Progenitor cell of endocrine pancreas (in vitro differentiated cells): ENCODE measurements around the gene ARHGEF2. TPM values are rescaled to one million over a fixed set of nuclear protein-coding genes. Genes with fewer than 3 reads are reported as not detected.
A peak's percentile ranks its signal among the peaks of the same experiment; 100 is the strongest.

Experiments used
- DNase-seq: peaks from one replicate; pipeline ENCODE4 v3.0.0; 2021; ENCODE audit warnings: low spot score; ENCODE audit not compliant: unreplicated experiment
- H3K27ac Mint-ChIP-seq: 2 replicates; pipeline ENCODE4 v1.8.0; 2021; ENCODE audit warnings: mild to moderate bottlenecking, moderate library complexity, mixed read lengths
- H3K27me3 Mint-ChIP-seq: 2 replicates; pipeline ENCODE4 v1.8.0; 2021; ENCODE audit warnings: mixed read lengths
- H3K36me3 Mint-ChIP-seq: 2 replicates; pipeline ENCODE4 v1.8.0; 2022; ENCODE audit warnings: mixed read lengths; ENCODE audit not compliant: insufficient read depth
- H3K4me1 Mint-ChIP-seq: 2 replicates; pipeline ENCODE4 v1.8.0; 2021; ENCODE audit warnings: low read depth, mixed read lengths
- H3K4me3 Mint-ChIP-seq: 2 replicates; pipeline ENCODE4 v1.8.0; 2021; ENCODE audit warnings: low read depth, mild to moderate bottlenecking, moderate library complexity, mixed read lengths
- H3K9me3 Mint-ChIP-seq: 2 replicates; pipeline ENCODE4 v1.8.0; 2021; ENCODE audit warnings: low read depth, mixed read lengths
- total RNA-seq: library from RNA; stranded (reverse); gene quantifications from 2 replicates; pipeline ENCODE4 v1.2.1, GENCODE V29; 2021
- TF ChIP-seq, protein P1 (sequence below): fragments of 200-600 bp; sonication (generic); IDR thresholded peaks from one replicate; pipeline ENCODE4 v1.5.0; 2021; ENCODE audit warnings: antibody characterized with exemption, mild to moderate bottlenecking; ENCODE audit not compliant: unreplicated experiment

Gene ARHGEF2
- total RNA-seq, 1 donor from 2014 or later, result 103 TPM

DNA sequence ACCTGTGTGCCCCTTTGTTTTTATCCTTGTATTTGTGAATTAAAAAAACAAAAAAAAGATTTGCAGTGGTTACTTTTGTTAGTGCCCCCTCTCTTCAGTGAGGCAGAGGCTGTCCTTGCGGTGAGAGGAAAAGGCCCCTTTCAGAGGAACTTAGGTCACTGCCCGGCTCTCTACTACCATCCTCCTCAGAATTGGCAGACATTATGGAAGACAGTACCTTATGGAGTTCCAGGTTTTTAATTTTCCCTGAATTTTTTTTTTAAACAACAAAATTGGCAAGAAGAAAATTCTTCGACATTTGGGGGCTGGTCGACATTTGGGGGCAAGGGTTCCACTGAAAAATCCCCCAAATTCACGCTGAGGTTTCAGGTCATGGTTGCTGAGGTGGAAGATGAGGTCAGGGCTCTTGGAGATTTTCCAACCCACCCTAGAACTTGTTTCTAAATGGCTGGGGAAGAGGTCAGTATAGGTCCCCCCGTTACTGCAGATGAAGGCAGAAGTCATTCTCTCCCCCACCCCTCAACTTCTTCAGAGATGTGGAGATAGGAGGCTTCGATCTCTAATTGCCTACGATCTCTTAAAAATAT is 31.6 kb downstream of the ARHGEF2 start:
- Mint-ChIP-seq H3K27me3 (no peaks in the 10 kb centered on the region), H3K4me3 (no peak overlapping the region), H3K4me1 (peaks cover 18% of the 10 kb centered on the region), H3K9me3 (no peaks in the 10 kb centered on the region), H3K36me3 (peaks cover 18% of the 10 kb centered on the region), H3K27ac (no peak overlapping the region)
- TF ChIP-seq, protein P1, sequence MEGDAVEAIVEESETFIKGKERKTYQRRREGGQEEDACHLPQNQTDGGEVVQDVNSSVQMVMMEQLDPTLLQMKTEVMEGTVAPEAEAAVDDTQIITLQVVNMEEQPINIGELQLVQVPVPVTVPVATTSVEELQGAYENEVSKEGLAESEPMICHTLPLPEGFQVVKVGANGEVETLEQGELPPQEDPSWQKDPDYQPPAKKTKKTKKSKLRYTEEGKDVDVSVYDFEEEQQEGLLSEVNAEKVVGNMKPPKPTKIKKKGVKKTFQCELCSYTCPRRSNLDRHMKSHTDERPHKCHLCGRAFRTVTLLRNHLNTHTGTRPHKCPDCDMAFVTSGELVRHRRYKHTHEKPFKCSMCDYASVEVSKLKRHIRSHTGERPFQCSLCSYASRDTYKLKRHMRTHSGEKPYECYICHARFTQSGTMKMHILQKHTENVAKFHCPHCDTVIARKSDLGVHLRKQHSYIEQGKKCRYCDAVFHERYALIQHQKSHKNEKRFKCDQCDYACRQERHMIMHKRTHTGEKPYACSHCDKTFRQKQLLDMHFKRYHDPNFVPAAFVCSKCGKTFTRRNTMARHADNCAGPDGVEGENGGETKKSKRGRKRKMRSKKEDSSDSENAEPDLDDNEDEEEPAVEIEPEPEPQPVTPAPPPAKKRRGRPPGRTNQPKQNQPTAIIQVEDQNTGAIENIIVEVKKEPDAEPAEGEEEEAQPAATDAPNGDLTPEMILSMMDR, result no peak
- no peak for DNase-seq

GRCh38 chr1:155944444-155944799 is 33.9 kb downstream of the ARHGEF2 start:
- H3K4me1 Mint-ChIP-seq, result peaks cover 21% of the 10 kb centered on the region
- no peaks in the 10 kb centered on the region for H3K9me3 Mint-ChIP-seq
- peaks cover 7% of the 10 kb centered on the region for H3K36me3 Mint-ChIP-seq
- peak overlapping the region; percentile 79 for H3K27ac Mint-ChIP-seq
- H3K27me3 Mint-ChIP-seq, result no peaks in the 10 kb centered on the region
- no peak for DNase-seq
- peak overlapping the region; percentile 33 for H3K4me3 Mint-ChIP-seq
- TF ChIP-seq, protein P1, result no peak

DNA sequence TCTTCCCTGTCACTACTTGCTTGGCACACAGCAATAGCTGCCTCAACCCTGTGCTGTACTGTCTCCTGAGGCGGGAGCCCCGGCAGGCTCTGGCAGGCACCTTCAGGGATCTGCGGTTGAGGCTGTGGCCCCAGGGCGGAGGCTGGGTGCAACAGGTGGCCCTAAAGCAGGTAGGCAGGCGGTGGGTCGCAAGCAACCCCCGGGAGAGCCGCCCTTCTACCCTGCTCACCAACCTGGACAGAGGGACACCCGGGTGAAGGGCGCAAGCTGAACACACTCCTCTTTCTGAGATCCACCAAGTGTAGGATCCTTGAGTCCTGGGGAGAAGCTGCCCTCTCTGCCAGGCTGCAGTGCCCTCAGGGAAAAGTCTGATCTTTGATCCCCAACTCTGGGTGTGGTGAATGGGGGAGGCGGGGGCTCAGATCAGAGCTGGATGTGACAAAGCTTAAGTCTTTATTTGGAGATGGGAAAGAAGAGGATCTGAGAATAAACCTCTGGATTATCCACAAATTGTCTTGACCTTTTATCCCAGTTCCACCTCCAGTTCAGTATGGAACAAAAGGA is 35.7 kb downstream of the ARHGEF2 start:
- no peak for DNase-seq
- no peaks in the 10 kb centered on the region for H3K27me3 Mint-ChIP-seq
- H3K9me3 Mint-ChIP-seq, result no peaks in the 10 kb centered on the region
- peaks cover 7% of the 10 kb centered on the region for H3K36me3 Mint-ChIP-seq
- H3K4me1 Mint-ChIP-seq, result peaks cover 21% of the 10 kb centered on the region
- no peak overlapping the region for H3K4me3 Mint-ChIP-seq
- TF ChIP-seq, protein P1, result no peak
- H3K27ac Mint-ChIP-seq, result no peak overlapping the region

- Mint-ChIP-seq H3K9me3 (no peaks in the 10 kb centered on the region), H3K4me3 (no peak overlapping the region), H3K4me1 (peaks cover 21% of the 10 kb centered on the region), H3K27ac (peak overlapping the region; percentile 74), H3K27me3 (no peaks in the 10 kb centered on the region), H3K36me3 (peaks cover 5% of the 10 kb centered on the region)
- TF ChIP-seq, protein P1, result no peak
- DNase-seq, result no peak
Measured at GRCh38 chr1:155941845-155942531, 36.4 kb downstream of the ARHGEF2 start.

DNA sequence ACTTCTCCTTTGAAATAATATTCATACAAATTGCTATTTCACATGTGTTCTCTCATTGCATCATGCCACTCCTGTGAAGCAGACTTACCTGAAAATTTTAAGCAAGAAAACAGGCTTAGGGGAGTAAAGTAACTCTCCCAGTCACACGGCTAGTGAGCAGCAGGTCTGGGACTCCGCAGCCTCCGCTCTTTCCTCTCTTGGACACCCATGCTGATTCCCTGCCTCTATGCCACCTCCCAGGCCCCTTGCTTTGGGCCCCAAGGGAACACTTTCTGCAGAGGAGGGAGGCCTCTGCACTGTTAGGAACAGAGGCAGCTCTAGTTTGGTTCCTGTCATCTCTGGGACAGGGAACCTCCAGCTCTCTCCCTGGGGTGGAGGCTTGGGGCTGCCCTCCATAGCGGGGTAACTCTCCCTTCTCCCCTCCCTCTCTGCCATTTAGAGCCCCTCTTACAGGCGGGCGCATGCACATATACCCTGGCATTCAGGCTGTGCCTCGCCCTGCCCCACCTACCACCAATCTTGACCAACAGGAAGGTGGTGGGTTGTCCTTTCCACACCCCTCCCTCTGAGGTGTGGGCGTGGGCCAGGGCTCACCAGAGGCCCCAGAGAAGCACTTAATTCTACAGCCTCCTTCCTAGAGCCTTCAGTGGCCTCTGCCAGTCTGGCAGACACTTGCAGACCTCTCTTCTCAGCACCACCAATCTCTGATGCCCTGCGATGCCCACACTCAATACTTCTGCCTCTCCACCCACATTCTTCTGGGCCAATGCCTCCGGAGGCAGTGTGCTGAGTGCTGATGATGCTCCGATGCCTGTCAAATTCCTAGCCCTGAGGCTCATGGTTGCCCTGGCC is 37.1 kb downstream of the ARHGEF2 start, which contains the start of gene RXFP4:
TSS of gene RXFP4 (plus strand) at position 646 of the 852 bp plus-strand sequence. CDS start at position 718, 72 bp downstream.
- Mint-ChIP-seq H3K27ac (peak within 1 kb of the TSS; percentile 74), H3K27me3 (no peaks in the 10 kb centered on the region), H3K9me3 (no peaks in the 10 kb centered on the region), H3K36me3 (peaks cover under 1% of the 10 kb centered on the region), H3K4me1 (peaks cover 20% of the 10 kb centered on the region), H3K4me3 (no peak within 1 kb of the TSS)
- DNase-seq, result no peak
- TF ChIP-seq, protein P1, result no peak
